Left lung (tissue), 10 donors: ENCODE results near the gene DIP2A. TPM values are rescaled to one million over a fixed set of nuclear protein-coding genes. Genes with fewer than 3 reads are reported as not detected.
"Not testable (repeated sequence)": the region's sequence is repeated elsewhere in the genome, so short reads cannot be mapped to it uniquely, and the experiment has no call there.

Experiments
- ATAC-seq: fragments of 200-7000 bp; cut with Tn5 transposase; one replicate; pipeline ENCODE4 v1.9.1; 2020; ENCODE audit warnings: moderate library complexity
- DNase-seq, 4 donors: peaks; one replicate each; pipeline ENCODE4 v3.0.0-alpha.2; 2013 to 2020
- H3K27ac ChIP-seq, 2 donors: fragments of 200-600 bp; sonication (generic) in 1 of 2; one replicate each; pipeline versions ENCODE4 v1.5.0 to v1.8.0; 2020 to 2021
- H3K27me3 ChIP-seq, 2 donors: fragments of 200-600 bp; sonication (generic) in 1 of 2; one replicate each; pipeline versions ENCODE4 v1.5.0 to v1.8.0; 2020 to 2021
- H3K36me3 ChIP-seq, 2 donors: fragments of 200-600 bp; sonication (generic) in 1 of 2; one replicate each; pipeline versions ENCODE4 v1.5.0 to v1.8.0; 2020 to 2021
- H3K4me1 ChIP-seq, 2 donors: fragments of 200-600 bp; one replicate each; pipeline ENCODE4 v1.8.0; 2021
- H3K4me3 ChIP-seq, 2 donors: fragments of 200-600 bp; sonication (generic) in 1 of 2; one replicate each; pipeline versions ENCODE4 v1.5.0 to v1.8.0; 2020 to 2021; ENCODE audit warnings: mild to moderate bottlenecking in 1 of 2
- H3K9me3 ChIP-seq, 2 donors: fragments of 200-600 bp; sonication (generic) in 1 of 2; one replicate each; pipeline versions ENCODE4 v1.5.0 to v1.8.0; 2020 to 2021
- CTCF ChIP-seq, 2 donors: fragments of 200-600 bp; sonication (generic) in 1 of 2; IDR thresholded peaks; one replicate each; pipeline versions ENCODE4 v1.5.0 to v1.8.0; 2021; ENCODE audit warnings: antibody characterized with exemption in 2 of 2
- intact Hi-C, 2 donors: fragments of 100-400 bp; cut with DNase I; formaldehyde crosslinking; loops; one replicate each; pipeline versions ENCODE4 v1.11.2 to v1.14.2; 2022
- polyA plus RNA-seq, 6 donors: library from polyadenylated mRNA; unstranded; fragments of 120-200 nt; gene quantifications; one replicate each; pipeline ENCODE4 v1.2.1, GENCODE V29; 2013; ENCODE audit not compliant: insufficient read length in 6 of 6
- total RNA-seq, 2 donors: library from RNA; stranded (reverse); fragmentation: NEBNext Ultra II Directional; extraction: Animal tissue kit (Norgen Biotek cat#: 25700); gene quantifications; one replicate each; pipeline ENCODE4 v1.2.1, GENCODE V29; 2021
- donor health status: DM: no; HTN: yes; CAD: no.
- donor health status: DM: no; HTN: no; CAD: no.

Gene DIP2A
- total and polyA plus RNA-seq, 8 donors, result 31.5 to 75.3 (median 62.6) TPM

GRCh38 chr21:46443910-46444309 is 14.8 kb upstream of the DIP2A start:
- intact Hi-C loops, result no loop called here
- H3K9me3 ChIP-seq, result peaks cover 0 to 6% of the 10 kb centered on the region in 2 donors
- DNase-seq, result no peak
- H3K4me3 ChIP-seq, result no peak overlapping the region
- no peak for TF ChIP-seq CTCF (IDR thresholded peaks at IDR 0.05)
- H3K27me3 ChIP-seq, result no peaks in the 10 kb centered on the region
- H3K36me3 ChIP-seq, result peaks cover 0 to 77% of the 10 kb centered on the region in 2 donors
- no peak overlapping the region for H3K27ac ChIP-seq
- peak; percentile 15 for ATAC-seq
- H3K4me1 ChIP-seq, result no peaks in the 10 kb centered on the region

- Histone ChIP-seq H3K4me1 (no peaks in the 10 kb centered on the region), H3K36me3 (peaks cover 0 to 35% of the 10 kb centered on the region in 2 donors), H3K27me3 (no peaks in the 10 kb centered on the region), H3K9me3 (peaks cover 0 to 12% of the 10 kb centered on the region in 2 donors), H3K4me3 (no peak overlapping the region), H3K27ac (no peak overlapping the region)
- DNase-seq, result no peak
- ATAC-seq, result no peak
- no peak for TF ChIP-seq CTCF (IDR thresholded peaks at IDR 0.05)
- intact Hi-C loops, result no loop called here
Observed at GRCh38 chr21:46448108-46448507, 10.6 kb upstream of the DIP2A start.

GRCh38 chr21:46448855-46449254 is 9.8 kb upstream of the DIP2A start:
- ATAC-seq, H3K4me3 ChIP-seq, H3K4me1 ChIP-seq, H3K27me3 ChIP-seq, intact Hi-C loops, DNase-seq, H3K27ac ChIP-seq: not testable (repeated sequence)
- peaks cover 0 to 12% of the 10 kb centered on the region in 2 donors for H3K9me3 ChIP-seq
- H3K36me3 ChIP-seq, result peaks cover 0 to 28% of the 10 kb centered on the region in 2 donors

- no peaks in the 10 kb centered on the region for H3K36me3 ChIP-seq
- H3K27me3 ChIP-seq, result no peaks in the 10 kb centered on the region
- ATAC-seq, result no peak
- no peak overlapping the region for H3K27ac ChIP-seq
- H3K4me1 ChIP-seq, result peaks cover 21 to 32% of the 10 kb centered on the region in 2 donors
- no peak for TF ChIP-seq CTCF (IDR thresholded peaks at IDR 0.05)
- no peak overlapping the region for H3K4me3 ChIP-seq
- DNase-seq, result no peak
- H3K9me3 ChIP-seq, result peaks cover 0 to 12% of the 10 kb centered on the region in 2 donors
- intact Hi-C loops, result no loop called here
Observed at GRCh38 chr21:46452710-46453109, 6.0 kb upstream of the DIP2A start.

GRCh38 chr21:46454142-46454541 is 4.5 kb upstream of the DIP2A start:
- no peak for TF ChIP-seq CTCF (IDR thresholded peaks at IDR 0.05)
- Histone ChIP-seq H3K4me1 (peaks cover 22 to 36% of the 10 kb centered on the region in 2 donors), H3K9me3 (peaks cover 0 to 3% of the 10 kb centered on the region in 2 donors), H3K27me3 (no peaks in the 10 kb centered on the region), H3K4me3 (no peak overlapping the region), H3K36me3 (no peaks in the 10 kb centered on the region), H3K27ac (no peak overlapping the region)
- intact Hi-C loops, result no loop called here
- ATAC-seq, result no peak
- DNase-seq, result no peak
